Neural cell (in vitro differentiated cells): ENCODE measurements around the gene SYNGR1. TPM values are rescaled to one million over a fixed set of nuclear protein-coding genes. Genes with fewer than 3 reads are reported as not detected.
"Not testable (repeated sequence)": the region's sequence is repeated elsewhere in the genome, so short reads cannot be mapped to it uniquely, and the experiment has no call there.

Source experiments
- H2AFZ ChIP-seq: fragments of 200-600, 300-800 bp; sonication (generic), shearing (Covaris generic); 2 replicates; pipeline ENCODE4 v1.6.0; 2014; ENCODE audit warnings: low read depth, mild to moderate bottlenecking, antibody characterized with exemption, low read length, moderate library complexity
- H3F3A ChIP-seq: fragments of 200-600 bp; shearing (Covaris generic); 2 replicates; pipeline ENCODE4 v1.6.1; 2016; ENCODE audit warnings: mild to moderate bottlenecking, moderate library complexity, mixed read lengths, antibody characterized with exemption, low read length; ENCODE audit not compliant: insufficient read depth, poor library complexity, severe bottlenecking
- H3K27ac ChIP-seq: fragments of 200-600, 300-800 bp; sonication (generic), shearing (Covaris generic); 2 replicates; pipeline ENCODE4 v1.5.1; 2014; ENCODE audit warnings: mild to moderate bottlenecking, low read length, moderate library complexity
- H3K27me3 ChIP-seq: fragments of 300-800, 200-600 bp; sonication (generic), shearing (Covaris generic); 2 replicates; pipeline ENCODE4 v1.6.0; 2014; ENCODE audit warnings: mild to moderate bottlenecking, low read depth, low read length, moderate library complexity; ENCODE audit not compliant: insufficient read depth
- H3K36me3 ChIP-seq: fragments of 300-800, 200-600 bp; sonication (generic), shearing (Covaris generic); 2 replicates; pipeline ENCODE4 v1.5.1; 2014; ENCODE audit warnings: mild to moderate bottlenecking, antibody characterized with exemption, low read length, moderate library complexity; ENCODE audit not compliant: insufficient read depth
- H3K4me2 ChIP-seq: fragments of 300-800, 200-600 bp; sonication (generic), shearing (Covaris generic); 2 replicates; pipeline ENCODE4 v1.6.0; 2014; ENCODE audit warnings: mild to moderate bottlenecking, low read length
- H3K4me3 ChIP-seq: fragments of 300-800, 200-600 bp; sonication (generic), shearing (Covaris generic); 2 replicates; pipeline ENCODE4 v1.5.1; 2014; ENCODE audit warnings: mild to moderate bottlenecking, low read length, moderate library complexity
- H3K79me2 ChIP-seq: fragments of 200-600 bp; shearing (Covaris generic); replicated peaks from 2 replicates; pipeline ENCODE4 v1.6.0; 2014; ENCODE audit warnings: mild to moderate bottlenecking, low read length, moderate library complexity; ENCODE audit not compliant: insufficient read depth
- H3K9ac ChIP-seq: fragments of 300-800, 200-600 bp; sonication (generic), shearing (Covaris generic); 2 replicates; pipeline ENCODE4 v1.6.1; 2016; ENCODE audit warnings: mild to moderate bottlenecking, low read length, mixed read lengths
- H3K9me2 ChIP-seq: fragments of 200-600 bp; shearing (Covaris generic); 2 replicates; pipeline ENCODE4 v1.6.1; 2016; ENCODE audit warnings: mild to moderate bottlenecking, low read length, mixed read lengths; ENCODE audit not compliant: insufficient read depth
- H3K9me3 ChIP-seq: fragments of 200-600, 300-800 bp; sonication (generic), shearing (Covaris generic); 2 replicates; pipeline ENCODE4 v1.6.1; 2016; ENCODE audit warnings: mild to moderate bottlenecking, mixed run types, low read length, moderate library complexity, mixed read lengths
- H4K20me1 ChIP-seq: fragments of 200-600 bp; shearing (Covaris generic); 2 replicates; pipeline ENCODE4 v1.6.1; 2016; ENCODE audit warnings: mild to moderate bottlenecking, mixed run types; ENCODE audit not compliant: insufficient read depth
- CTCF ChIP-seq: fragments of 450-650 bp; IDR thresholded peaks from 2 replicates; pipeline ENCODE4 v1.5.1; 2014; ENCODE audit warnings: antibody characterized with exemption, mild to moderate bottlenecking, moderate library complexity; ENCODE audit not compliant: poor library complexity, severe bottlenecking
- EP300 ChIP-seq: fragments of 450-650 bp; conservative IDR thresholded peaks from 2 replicates; pipeline ENCODE4 v1.6.1; 2014; ENCODE audit warnings: antibody characterized with exemption, mild to moderate bottlenecking, moderate library complexity; ENCODE audit not compliant: poor library complexity, severe bottlenecking
- EZH2 ChIP-seq: fragments of 200-600, 300-800 bp; shearing (Covaris generic), sonication (generic); IDR thresholded peaks from 2 replicates; pipeline ENCODE4 v1.6.1; 2014; ENCODE audit warnings: antibody characterized with exemption, low read length, borderline replicate concordance, mild to moderate bottlenecking; ENCODE audit not compliant: insufficient read depth, poor library complexity, severe bottlenecking
- MXI1 ChIP-seq: fragments of 450-650 bp; conservative IDR thresholded peaks from 2 replicates; pipeline ENCODE4 v1.6.1; 2014; ENCODE audit warnings: antibody characterized with exemption, mild to moderate bottlenecking; ENCODE audit not compliant: poor library complexity, severe bottlenecking
- POLR2AphosphoS5 ChIP-seq: IDR thresholded peaks from 2 replicates; pipeline ENCODE4 v1.6.1; 2012
- RAD21 ChIP-seq: fragments of 450-650 bp; conservative IDR thresholded peaks from 2 replicates; pipeline ENCODE4 v1.6.1; 2014; ENCODE audit warnings: antibody characterized with exemption, mild to moderate bottlenecking, moderate library complexity
- REST ChIP-seq: IDR thresholded peaks from 2 replicates; pipeline ENCODE4 v1.6.1; 2012; ENCODE audit warnings: borderline replicate concordance
- SMC3 ChIP-seq: fragments of 450-650 bp; conservative IDR thresholded peaks from 2 replicates; pipeline ENCODE4 v1.6.1; 2014; ENCODE audit warnings: antibody characterized with exemption, mild to moderate bottlenecking, moderate library complexity; ENCODE audit not compliant: poor library complexity
- TAF1 ChIP-seq: IDR thresholded peaks from 2 replicates; pipeline ENCODE4 v1.6.1; 2012; ENCODE audit warnings: low read depth
- polyA plus RNA-seq: library from polyadenylated mRNA; depleted of rRNA; stranded (reverse); fragments of >200 nt; gene quantifications from 2 replicates; pipeline ENCODE4 v1.2.3, GENCODE V29; 2014

The SYNGR1 gene
- polyA plus RNA-seq, 1 donor from 2014 or later, result 68.4 TPM

GRCh38 chr22:39332441-39333064, 17.2 kb upstream of the SYNGR1 start:
- Histone ChIP-seq H4K20me1 (no peaks in the 10 kb centered on the region), H3K79me2 (no peaks in the 10 kb centered on the region), H3K36me3 (no peaks in the 10 kb centered on the region), H3K27me3 (no peaks in the 10 kb centered on the region), H3K27ac (no peak overlapping the region), H3K4me3 (no peak overlapping the region), H3F3A (no peaks in the 10 kb centered on the region), H3K9ac (no peak overlapping the region), H3K4me2 (no peak overlapping the region), H2AFZ (no peak overlapping the region), H3K9me3 (no peaks in the 10 kb centered on the region), H3K9me2 (no peaks in the 10 kb centered on the region)
- TF ChIP-seq CTCF (no peak), TAF1 (no peak), EP300 (no peak)

- Histone ChIP-seq H3K9me3 (no peaks in the 10 kb centered on the region), H2AFZ (no peak overlapping the region), H3K27me3 (no peaks in the 10 kb centered on the region), H3K36me3 (no peaks in the 10 kb centered on the region), H3K4me2 (no peak overlapping the region), H3K9me2 (no peaks in the 10 kb centered on the region), H3K9ac (no peak overlapping the region), H3K79me2 (no peaks in the 10 kb centered on the region), H3K4me3 (no peak overlapping the region), H3F3A (no peaks in the 10 kb centered on the region), H3K27ac (no peak overlapping the region), H4K20me1 (no peaks in the 10 kb centered on the region)
- TF ChIP-seq REST (no peak), CTCF (no peak), TAF1 (no peak), POLR2AphosphoS5 (no peak), RAD21 (no peak), EZH2 (no peak), MXI1 (no peak), SMC3 (no peak), EP300 (no peak)
These were observed 13.4 kb upstream of the SYNGR1 start for GRCh38 chr22:39336411-39336810.

- not testable (repeated sequence) for H3K27me3 ChIP-seq, H2AFZ ChIP-seq, H3K79me2 ChIP-seq, H3F3A ChIP-seq, H3K4me3 ChIP-seq, H3K9ac ChIP-seq, H3K27ac ChIP-seq, H3K9me2 ChIP-seq, H3K4me2 ChIP-seq, H3K36me3 ChIP-seq, H4K20me1 ChIP-seq, H3K9me3 ChIP-seq
These were observed 10.0 kb upstream of the SYNGR1 start for GRCh38 chr22:39339775-39340174.
